ENCODE measurements around the gene SPDYE6. TPM values are rescaled to one million over a fixed set of nuclear protein-coding genes. Genes with fewer than 3 reads are reported as not detected.

Gene SPDYE6
- total and polyA plus RNA-seq, 10 of the 15 experiments (the other 5 are each of a cell fraction or from before 2014, with no cell fraction given) = 0.05 to 2.3 (median 1.00) TPM; not detected in 6

- Histone ChIP-seq H3K27ac (ENCODE audit: control insufficient read depth, insufficient read depth) (no peak overlapping the region), H3K4me2 (ENCODE audit: control insufficient read depth, insufficient read depth) (no peak overlapping the region), H3K9ac (ENCODE audit: control insufficient read depth, insufficient read depth, low read length) (no peak overlapping the region), H4K20me1 (ENCODE audit: control insufficient read depth, insufficient read depth) (no peaks in the 10 kb centered on the region; the same call in 1 of the 2 replicates), H3K36me3 (ENCODE audit: control insufficient read depth in 2 of 2, insufficient read depth in 2 of 2, low read length in 1 of 2) (peaks cover 16 to 31% of the 10 kb centered on the region in 2 experiments), H3K9me3 (replicated peaks; ENCODE audit: control insufficient read depth, insufficient read depth, low read length) (no peaks in the 10 kb centered on the region), H3K4me3 (no peak overlapping the region), H3K4me1 (ENCODE audit: control insufficient read depth, insufficient read depth, low read length) (no peaks in the 10 kb centered on the region), H3K27me3 (replicated peaks in 1 of 2; ENCODE audit: control insufficient read depth in 2 of 2, insufficient read depth in 2 of 2, low read length in 1 of 2) (no peaks in the 10 kb centered on the region), H3K79me2 (ENCODE audit: control insufficient read depth, insufficient read depth, low read length) (no peaks in the 10 kb centered on the region), H2AFZ (ENCODE audit: control insufficient read depth, low read depth, low read length) (no peak overlapping the region)
- ChIA-PET SMC1A (ENCODE audit: uncharacterized antibody, unreplicated experiment) (no interaction called here), RAD21 (ENCODE audit: unreplicated experiment) (interaction anchor here (1.0 kb wide), 1 partner anchor 28 kb away, joined by 3 read pairs; no protein-coding TSS in a partner anchor), POLR2A (interaction anchor here (0.6 kb wide), 1 partner anchor 1192 kb away, joined by 3 read pairs; no protein-coding TSS in a partner anchor), CTCF (interaction anchor here (1.2 to 2.2 kb wide), 2 partner anchors 15 to 38 kb away, joined by 3 to 8 read pairs; no protein-coding TSS in a partner anchor)
- WGBS (ENCODE audit: insufficient coverage, insufficient replicate concordance, low lambda C conversion rate, missing lambda C conversion rate) = 83% methylated on average over 24 of the region's 24 CpGs
- no peak for FAIRE-seq
- peak; percentile 69 for ATAC-seq
- no peak for DNase-seq (ENCODE audit: low read depth, low spot score)
- TF ChIP-seq SUZ12 (IDR thresholded peaks at IDR 0.05; ENCODE audit: unreplicated experiment) (no peak), CHD1 (IDR thresholded peaks at IDR 0.05; ENCODE audit: low read depth, low read length) (no peak), NR2F1 (conservative IDR thresholded peaks at IDR 0.05) (no peak), POLR2A (IDR thresholded peaks at IDR 0.05; ENCODE audit: low read depth, low read length) (no peak; the same call in 1 of the 2 replicates), TCF12 (IDR thresholded peaks at IDR 0.05; ENCODE audit: low read depth, low read length) (0 out of 2 replicates have a peak, but pooled peaks have one; percentile 31), BCL11A (IDR thresholded peaks at IDR 0.05; ENCODE audit: low read depth, low read length) (no peak), CTCF (IDR thresholded peaks at IDR 0.05 in 2 of 3, conservative IDR thresholded peaks at IDR 0.05 in 1 of 3; ENCODE audit: control insufficient read depth in 2 of 3, extremely low read depth in 1 of 3, insufficient read depth in 1 of 3, low read depth in 3 of 3, low read length in 3 of 3) (peak; percentile 10 to 25 (median 23); a peak in 2 of 6 replicates), ZNF592 (IDR thresholded peaks at IDR 0.05) (no peak), RCOR1 (conservative IDR thresholded peaks at IDR 0.05; ENCODE audit: low read depth, low read length) (no peak), ESRRA (IDR thresholded peaks at IDR 0.05; ENCODE audit: low read length) (no peak), MLLT1 (IDR thresholded peaks at IDR 0.05) (no peak), MTA3 (IDR thresholded peaks at IDR 0.05; ENCODE audit: borderline replicate concordance, low read length) (no peak), SRF (IDR thresholded peaks at IDR 0.05; ENCODE audit: low read depth in 2 of 2, low read length in 2 of 2) (no peak), SMC3 (IDR thresholded peaks at IDR 0.05; ENCODE audit: borderline replicate concordance, low read length) (peak; percentile 17; the same call in 1 of the 2 replicates), RAD21 (IDR thresholded peaks at IDR 0.05; ENCODE audit: insufficient read depth, low read depth, low read length) (peak; percentile 43; the same call in 1 of the 2 replicates), ZNF217 (IDR thresholded peaks at IDR 0.05) (no peak)
- intact Hi-C loops (cut with micrococcal nuclease; ENCODE audit: unreplicated experiment) = no loop called here
- BruUV-seq (replicated peaks) = no TSS peak
- in situ Hi-C loops (cut with MboI) = no loop called here
Measured at GRCh38 chr7:102317231-102318059, 38.8 kb downstream of the SPDYE6 start.

Measured in GM12878 (cell line).